Natural killer cell (primary cell): ENCODE measurements around the gene DBN1. TPM values are rescaled to one million over a fixed set of nuclear protein-coding genes. Genes with fewer than 3 reads are reported as not detected.

Experiments
- ATAC-seq, 3 donors: fragments of 150-1000 bp in 2 of 3; fragments of 200-7000 bp in 1 of 3; cut with Tn5 transposase; 1 replicate in 1 of 3; 2 replicates in 2 of 3; pipeline ENCODE4 v1.10.0; 2021; ENCODE audit warnings: mild to moderate bottlenecking in 2 of 3, moderate library complexity in 2 of 3
- DNase-seq, 2 donors: peaks; one replicate each; pipeline versions ENCODE4 v3.0.0 to v3.0.0-alpha.2; 2013 to 2021; ENCODE audit warnings: mixed read lengths in 1 of 2
- H3K27ac ChIP-seq: one replicate; pipeline ENCODE4 v1.5.1; 2013; ENCODE audit warnings: mild to moderate bottlenecking, low read length
- H3K27me3 ChIP-seq: one replicate; pipeline ENCODE4 v1.6.1; 2013; ENCODE audit warnings: low read length; ENCODE audit not compliant: control insufficient read depth, insufficient read depth
- H3K36me3 ChIP-seq: one replicate; pipeline ENCODE4 v1.6.1; 2013; ENCODE audit warnings: low read length; ENCODE audit not compliant: control insufficient read depth, insufficient read depth
- H3K4me1 ChIP-seq: one replicate; pipeline ENCODE4 v1.6.1; 2013; ENCODE audit warnings: low read length; ENCODE audit not compliant: control insufficient read depth, insufficient read depth
- H3K4me3 ChIP-seq: one replicate; pipeline ENCODE4 v1.5.1; 2013; ENCODE audit warnings: low read length
- H3K9me3 ChIP-seq: one replicate; pipeline ENCODE4 v1.6.1; 2013; ENCODE audit warnings: low read length; ENCODE audit not compliant: control insufficient read depth, insufficient read depth
- H3K27ac Mint-ChIP-seq, 2 donors: one replicate each; pipeline ENCODE4 v1.8.0; 2022; ENCODE audit warnings: mild to moderate bottlenecking in 2 of 2, mixed read lengths in 2 of 2, moderate library complexity in 1 of 2
- H3K27me3 Mint-ChIP-seq, 2 donors: one replicate each; pipeline ENCODE4 v1.8.0; 2022; ENCODE audit warnings: low read depth in 2 of 2, mixed read lengths in 2 of 2
- H3K36me3 Mint-ChIP-seq: one replicate; pipeline ENCODE4 v1.8.0; 2022; ENCODE audit warnings: mixed read lengths
- H3K4me1 Mint-ChIP-seq, 2 donors: one replicate each; pipeline ENCODE4 v1.8.0; 2022; ENCODE audit warnings: mixed read lengths in 2 of 2
- H3K4me3 Mint-ChIP-seq: one replicate; pipeline ENCODE4 v1.8.0; 2022; ENCODE audit warnings: mild to moderate bottlenecking, moderate library complexity, mixed read lengths
- H3K9me3 Mint-ChIP-seq, 2 donors: one replicate each; pipeline ENCODE4 v1.8.0; 2022; ENCODE audit warnings: mixed read lengths in 2 of 2
- WGBS: methylation state at CpG from one replicate; pipeline ENCODE4 v1.1.7; 2013; ENCODE audit warnings: missing lambda C conversion rate; ENCODE audit not compliant: insufficient coverage; 5-methylcytosine and 5-hydroxymethylcytosine counted together
- intact Hi-C: fragments of 100-400 bp; cut with micrococcal nuclease; formaldehyde crosslinking; loops from one replicate; pipeline ENCODE4 v1.14.2; 2022
- total RNA-seq, 4 donors: library from RNA; stranded (reverse); fragments of 120-200 nt in 1 of 4; gene quantifications; one replicate each; pipeline versions ENCODE4 v1.2.3 to v1.2.4, GENCODE V29; 2013 to 2022
- TF ChIP-seq, protein P1 (sequence below): fragments of 200-600 bp; IDR thresholded peaks from one replicate; pipeline ENCODE4 v1.8.0; 2022; ENCODE audit warnings: antibody characterized with exemption

The DBN1 gene
- total RNA-seq, 3 donors from 2014 or later (not counting 1 experiment from before 2014, with no cell fraction given) = 13.7 to 25.2 (median 15.0) TPM

GRCh38 chr5:177474846-177475562 is 1.6 kb upstream of the DBN1 start:
- H3K4me1 Mint-ChIP-seq = peaks cover 15 to 65% of the 10 kb centered on the region in 2 donors
- intact Hi-C loops = no loop called here

GRCh38 chr5:177474002-177474476 is 605 bp upstream of the DBN1 start:
- DNase-seq (no peak), ATAC-seq (no peak)
- 87% methylated on average over 7 of the region's 7 CpGs for WGBS
- no peaks in the 10 kb centered on the region for H3K36me3 Mint-ChIP-seq
- Histone ChIP-seq H3K36me3 (no peaks in the 10 kb centered on the region), H3K4me1 (peaks cover 35% of the 10 kb centered on the region), H3K27me3 (peaks cover 15% of the 10 kb centered on the region), H3K4me3 (no peak overlapping the region), H3K27ac (no peak overlapping the region), H3K9me3 (no peaks in the 10 kb centered on the region)
- intact Hi-C loops = no loop called here
- H3K4me3 Mint-ChIP-seq = peak overlapping the region; percentile 89
- TF ChIP-seq, protein P1, sequence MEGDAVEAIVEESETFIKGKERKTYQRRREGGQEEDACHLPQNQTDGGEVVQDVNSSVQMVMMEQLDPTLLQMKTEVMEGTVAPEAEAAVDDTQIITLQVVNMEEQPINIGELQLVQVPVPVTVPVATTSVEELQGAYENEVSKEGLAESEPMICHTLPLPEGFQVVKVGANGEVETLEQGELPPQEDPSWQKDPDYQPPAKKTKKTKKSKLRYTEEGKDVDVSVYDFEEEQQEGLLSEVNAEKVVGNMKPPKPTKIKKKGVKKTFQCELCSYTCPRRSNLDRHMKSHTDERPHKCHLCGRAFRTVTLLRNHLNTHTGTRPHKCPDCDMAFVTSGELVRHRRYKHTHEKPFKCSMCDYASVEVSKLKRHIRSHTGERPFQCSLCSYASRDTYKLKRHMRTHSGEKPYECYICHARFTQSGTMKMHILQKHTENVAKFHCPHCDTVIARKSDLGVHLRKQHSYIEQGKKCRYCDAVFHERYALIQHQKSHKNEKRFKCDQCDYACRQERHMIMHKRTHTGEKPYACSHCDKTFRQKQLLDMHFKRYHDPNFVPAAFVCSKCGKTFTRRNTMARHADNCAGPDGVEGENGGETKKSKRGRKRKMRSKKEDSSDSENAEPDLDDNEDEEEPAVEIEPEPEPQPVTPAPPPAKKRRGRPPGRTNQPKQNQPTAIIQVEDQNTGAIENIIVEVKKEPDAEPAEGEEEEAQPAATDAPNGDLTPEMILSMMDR = no peak
- H3K4me1 Mint-ChIP-seq = peaks cover 11 to 56% of the 10 kb centered on the region in 2 donors
- H3K27ac Mint-ChIP-seq = peak overlapping the region in 1 of 2 donors; percentile 87
- no peaks in the 10 kb centered on the region for H3K9me3 Mint-ChIP-seq
- H3K27me3 Mint-ChIP-seq = peaks cover 0 to 16% of the 10 kb centered on the region in 2 donors

More at GRCh38 chr5:177474846-177475562, 1.6 kb upstream of the DBN1 start:
- Histone ChIP-seq H3K27ac (no peak overlapping the region), H3K27me3 (peaks cover 15% of the 10 kb centered on the region), H3K4me3 (no peak overlapping the region), H3K36me3 (no peaks in the 10 kb centered on the region), H3K4me1 (peaks cover 44% of the 10 kb centered on the region), H3K9me3 (no peaks in the 10 kb centered on the region)
- H3K9me3 Mint-ChIP-seq = no peaks in the 10 kb centered on the region
- ATAC-seq (no peak), DNase-seq (no peak)
- peak overlapping the region in 1 of 2 donors; percentile 87 for H3K27ac Mint-ChIP-seq
- TF ChIP-seq, protein P1 = no peak
- no peaks in the 10 kb centered on the region for H3K36me3 Mint-ChIP-seq
- peaks cover 0 to 16% of the 10 kb centered on the region in 2 donors for H3K27me3 Mint-ChIP-seq
- WGBS = 50% methylated on average over 4 of the region's 4 CpGs
- peak overlapping the region; percentile 89 for H3K4me3 Mint-ChIP-seq

DNA sequence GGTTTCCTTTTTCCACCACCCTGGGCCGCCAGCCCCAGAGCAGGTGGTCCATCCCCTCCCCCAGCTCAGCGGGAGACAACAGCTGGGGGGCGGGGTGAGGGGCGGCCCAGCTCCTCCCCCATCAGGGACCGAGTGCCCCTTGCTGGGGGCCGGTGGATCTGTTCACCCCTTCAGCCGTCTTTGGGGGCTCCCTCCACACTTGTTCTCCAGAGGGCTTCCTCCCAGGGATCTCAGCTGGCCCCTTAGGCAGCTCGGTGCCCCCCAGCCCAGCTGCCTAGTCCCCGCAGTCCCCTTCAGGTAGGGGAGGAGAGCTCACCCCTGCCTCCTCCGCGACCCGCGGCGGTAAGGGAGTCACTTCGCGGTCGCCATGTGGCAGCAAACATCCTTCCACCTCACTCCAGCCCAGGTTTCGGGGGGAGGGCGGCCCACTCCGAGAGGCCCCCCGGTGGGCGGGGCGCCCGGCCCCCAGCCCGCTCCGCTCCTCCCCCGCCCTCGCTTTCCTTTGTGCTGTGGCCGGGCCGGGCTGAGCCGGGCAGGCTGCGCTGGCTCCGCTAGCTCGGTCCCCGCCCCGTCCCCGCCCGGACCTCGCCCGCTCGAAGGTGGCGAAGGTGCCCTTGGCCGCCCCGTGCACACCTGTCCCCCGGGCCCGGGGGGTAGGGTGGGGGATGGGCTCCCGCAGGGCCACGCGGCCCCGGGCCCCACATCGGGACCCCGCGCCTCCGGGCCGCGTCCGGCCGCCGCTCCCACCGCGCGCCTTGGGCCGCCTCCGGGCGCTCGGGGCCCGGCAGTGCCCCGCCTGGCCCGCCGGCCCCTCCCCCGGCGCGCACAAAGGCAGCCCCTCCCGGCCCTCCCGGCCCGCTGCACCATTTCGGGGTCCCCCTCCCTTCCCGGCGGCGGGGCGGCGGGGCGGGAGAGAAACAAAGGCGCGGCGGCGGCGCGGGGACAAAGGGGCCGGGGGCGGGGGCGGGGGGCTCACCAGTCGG is 683 bp downstream of the DBN1 start:
- WGBS = 2% methylated on average over 93 of the region's 93 CpGs
- ATAC-seq (peak; percentile 55 to 66 (median 66)), DNase-seq (peak; percentile 56 to 71)
- Mint-ChIP-seq H3K27ac (peak overlapping the region in 1 of 2 donors; percentile 76), H3K9me3 (no peaks in the 10 kb centered on the region), H3K4me3 (peak overlapping the region; percentile 63), H3K36me3 (no peaks in the 10 kb centered on the region), H3K27me3 (peaks cover 0 to 16% of the 10 kb centered on the region in 2 donors), H3K4me1 (peaks cover 14 to 57% of the 10 kb centered on the region in 2 donors)
- Histone ChIP-seq H3K9me3 (no peaks in the 10 kb centered on the region), H3K36me3 (no peaks in the 10 kb centered on the region), H3K4me3 (peak overlapping the region; percentile 19), H3K4me1 (peaks cover 31% of the 10 kb centered on the region), H3K27ac (no peak overlapping the region), H3K27me3 (peaks cover 15% of the 10 kb centered on the region)
- intact Hi-C loops = no loop called here
- TF ChIP-seq, protein P1 = no peak
